Caco-2 (cell line): ENCODE measurements around the gene PPP2R3B. TPM values are rescaled to one million over a fixed set of nuclear protein-coding genes. Genes with fewer than 3 reads are reported as not detected.

ENCODE experiments used
- BruUV-seq: library from RNA; stranded (reverse); fragments of 400-500 nt; replicated peaks from 2 replicates; lab custom pipeline; 2021; lab: Mats Ljungman, UMichigan
- CTCF ChIA-PET: fragments of 300-600 bp; sonication (Branson Sonifier 250); formaldehyde crosslinking; loops from one replicate; lab custom pipeline; 2022; ENCODE audit warnings: antibody characterized with exemption; lab: Charles Lee
- POLR2A ChIA-PET: fragments of 300-600 bp; sonication (Branson Sonifier 250); formaldehyde crosslinking; loops from one replicate; lab custom pipeline; 2022; ENCODE audit warnings: antibody characterized with exemption; lab: Charles Lee
- DNase-seq, 2 experiments: peaks; one replicate each; pipeline versions ENCODE4 v3.0.0 to v3.0.0-alpha.2; 2020 to 2022
- H3K27me3 ChIP-seq: replicated peaks from 2 replicates; pipeline ENCODE4 v1.6.0; 2011; ENCODE audit warnings: low read length; ENCODE audit not compliant: control insufficient read depth, insufficient read depth
- H3K36me3 ChIP-seq: 2 replicates; pipeline ENCODE4 v1.5.1; 2011; ENCODE audit warnings: low read length; ENCODE audit not compliant: control insufficient read depth, insufficient read depth
- H3K4me1 ChIP-seq: fragments of 250-450 bp; sonication (Bioruptor Pico); 2 replicates; pipeline ENCODE4 v1.5.1; 2020; ENCODE audit warnings: mild to moderate bottlenecking
- H3K4me3 ChIP-seq: 2 replicates; pipeline ENCODE4 v1.5.1; 2011; ENCODE audit warnings: low read depth, mild to moderate bottlenecking, control low read depth, low read length
- H3K9me3 ChIP-seq: fragments of 250-450 bp; sonication (Bioruptor Pico); 2 replicates; pipeline ENCODE4 v1.5.1; 2020; ENCODE audit warnings: mild to moderate bottlenecking, moderate library complexity
- H3K27ac Mint-ChIP-seq: one replicate; pipeline ENCODE4 v1.8.0; 2022; ENCODE audit warnings: mixed read lengths; ENCODE audit not compliant: unreplicated experiment
- H3K27me3 Mint-ChIP-seq: one replicate; pipeline ENCODE4 v1.8.0; 2022; ENCODE audit warnings: mixed read lengths; ENCODE audit not compliant: insufficient read depth, unreplicated experiment
- H3K36me3 Mint-ChIP-seq: one replicate; pipeline ENCODE4 v1.8.0; 2022; ENCODE audit warnings: mild to moderate bottlenecking, mixed read lengths; ENCODE audit not compliant: insufficient read depth, unreplicated experiment
- H3K4me1 Mint-ChIP-seq: one replicate; pipeline ENCODE4 v1.8.0; 2022; ENCODE audit warnings: low read depth, mixed read lengths; ENCODE audit not compliant: unreplicated experiment
- H3K4me3 Mint-ChIP-seq: one replicate; pipeline ENCODE4 v1.8.0; 2022; ENCODE audit warnings: mild to moderate bottlenecking, moderate library complexity, mixed read lengths; ENCODE audit not compliant: unreplicated experiment
- H3K9me3 Mint-ChIP-seq: one replicate; pipeline ENCODE4 v1.8.0; 2022; ENCODE audit warnings: mixed read lengths; ENCODE audit not compliant: unreplicated experiment
- intact Hi-C: fragments of 100-400 bp; cut with micrococcal nuclease; formaldehyde crosslinking; loops from one replicate; pipeline ENCODE4 v1.10.0; 2022; ENCODE audit not compliant: unreplicated experiment
- total RNA-seq: library from RNA; stranded (reverse); gene quantifications from 2 replicates; pipeline ENCODE4 v1.2.3, GENCODE V29; 2022
- TF ChIP-seq, protein P1 (sequence below), 2 experiments: fragments of 200-600 bp in 1 of 2; IDR thresholded peaks; 1 replicate in 1 of 2; 2 replicates in 1 of 2; pipeline versions ENCODE4 v1.5.1 to v1.8.0; 2011 to 2022; ENCODE audit warnings: antibody characterized with exemption in 1 of 2, control low read depth in 1 of 2, inconsistent platforms in 1 of 2, low read depth in 1 of 2, low read length in 1 of 2, mild to moderate bottlenecking in 1 of 2, moderate library complexity in 1 of 2; ENCODE audit not compliant: insufficient read depth in 1 of 2, severe bottlenecking in 1 of 2, unreplicated experiment in 1 of 2

Gene PPP2R3B
- total RNA-seq, 1 experiment from 2014 or later = 71.3 TPM

DNA sequence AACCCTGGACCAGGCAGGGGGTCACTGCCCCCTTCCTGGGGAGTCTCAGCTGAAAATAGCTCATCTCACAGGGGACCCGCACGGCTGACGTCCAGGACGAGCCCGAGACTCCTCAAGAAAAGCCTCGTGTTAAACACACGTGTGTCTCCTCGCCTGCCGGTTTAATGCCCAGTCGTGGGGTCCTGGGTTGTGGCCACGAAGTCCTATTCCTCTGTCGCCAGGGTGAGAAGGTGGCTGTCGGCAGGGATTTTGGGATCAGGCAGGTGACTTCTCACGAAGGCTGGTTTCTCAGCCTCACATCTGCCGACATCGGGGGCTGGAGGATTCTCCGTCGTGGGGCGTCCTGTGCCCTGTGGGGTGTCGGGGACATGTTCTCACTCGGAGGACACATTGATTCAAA is 44.3 kb upstream of the PPP2R3B start:
- no peak overlapping the region for H3K4me3 Mint-ChIP-seq
- no peaks in the 10 kb centered on the region for H3K9me3 ChIP-seq
- H3K36me3 ChIP-seq = no peaks in the 10 kb centered on the region
- TF ChIP-seq, protein P1, sequence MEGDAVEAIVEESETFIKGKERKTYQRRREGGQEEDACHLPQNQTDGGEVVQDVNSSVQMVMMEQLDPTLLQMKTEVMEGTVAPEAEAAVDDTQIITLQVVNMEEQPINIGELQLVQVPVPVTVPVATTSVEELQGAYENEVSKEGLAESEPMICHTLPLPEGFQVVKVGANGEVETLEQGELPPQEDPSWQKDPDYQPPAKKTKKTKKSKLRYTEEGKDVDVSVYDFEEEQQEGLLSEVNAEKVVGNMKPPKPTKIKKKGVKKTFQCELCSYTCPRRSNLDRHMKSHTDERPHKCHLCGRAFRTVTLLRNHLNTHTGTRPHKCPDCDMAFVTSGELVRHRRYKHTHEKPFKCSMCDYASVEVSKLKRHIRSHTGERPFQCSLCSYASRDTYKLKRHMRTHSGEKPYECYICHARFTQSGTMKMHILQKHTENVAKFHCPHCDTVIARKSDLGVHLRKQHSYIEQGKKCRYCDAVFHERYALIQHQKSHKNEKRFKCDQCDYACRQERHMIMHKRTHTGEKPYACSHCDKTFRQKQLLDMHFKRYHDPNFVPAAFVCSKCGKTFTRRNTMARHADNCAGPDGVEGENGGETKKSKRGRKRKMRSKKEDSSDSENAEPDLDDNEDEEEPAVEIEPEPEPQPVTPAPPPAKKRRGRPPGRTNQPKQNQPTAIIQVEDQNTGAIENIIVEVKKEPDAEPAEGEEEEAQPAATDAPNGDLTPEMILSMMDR (IDR thresholded peaks at IDR 0.05; ENCODE audit: insufficient read depth in 1 of 2, low read depth in 1 of 2, low read length in 1 of 2, severe bottlenecking in 1 of 2, unreplicated experiment in 1 of 2) = no peak
- H3K27me3 Mint-ChIP-seq = peaks cover 5% of the 10 kb centered on the region
- BruUV-seq = no TSS peak
- CTCF ChIA-PET = no interaction called here
- no peaks in the 10 kb centered on the region for H3K4me1 ChIP-seq
- intact Hi-C loops = no loop called here
- H3K27ac Mint-ChIP-seq = no peak overlapping the region
- no peak for DNase-seq
- H3K4me1 Mint-ChIP-seq = peaks cover 1% of the 10 kb centered on the region
- POLR2A ChIA-PET = no interaction called here
- H3K27me3 ChIP-seq = no peaks in the 10 kb centered on the region
- H3K4me3 ChIP-seq = no peak overlapping the region
- H3K36me3 Mint-ChIP-seq = no peaks in the 10 kb centered on the region
- H3K9me3 Mint-ChIP-seq = peaks cover 3% of the 10 kb centered on the region

DNA sequence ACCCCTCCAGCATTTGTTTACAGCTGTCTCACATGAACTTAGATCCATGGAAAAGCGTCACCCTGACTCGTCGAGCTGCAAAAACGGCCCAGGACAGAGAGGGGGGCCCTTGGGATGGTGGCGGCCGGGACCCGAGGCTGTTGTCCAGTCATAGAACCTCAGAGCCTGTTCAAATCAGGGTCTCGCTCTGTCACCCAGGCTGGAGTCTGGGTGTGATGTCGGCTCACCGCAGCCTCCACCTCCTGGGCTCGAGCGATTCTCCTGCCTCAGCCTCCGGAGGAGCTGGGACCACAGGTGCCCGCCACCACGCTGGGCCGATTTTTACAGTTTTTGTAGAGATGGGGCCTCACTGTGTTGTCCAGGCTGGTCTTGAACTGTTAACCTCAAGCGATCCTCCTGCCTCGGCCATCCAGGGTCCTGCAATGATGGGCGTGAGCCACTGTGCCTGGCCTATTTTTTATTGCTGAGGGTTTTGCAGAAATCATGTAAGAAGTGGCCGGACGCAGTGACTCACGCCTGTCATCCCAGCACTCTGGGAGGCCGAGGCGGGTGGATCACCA is 42.6 kb upstream of the PPP2R3B start:
- H3K4me1 ChIP-seq = no peaks in the 10 kb centered on the region
- peaks cover 5% of the 10 kb centered on the region for H3K27me3 Mint-ChIP-seq
- no peaks in the 10 kb centered on the region for H3K36me3 Mint-ChIP-seq
- DNase-seq = no peak
- ChIA-PET POLR2A (no interaction called here), CTCF (no interaction called here)
- TF ChIP-seq, protein P1 (IDR thresholded peaks at IDR 0.05; ENCODE audit: insufficient read depth in 1 of 2, low read depth in 1 of 2, low read length in 1 of 2, severe bottlenecking in 1 of 2, unreplicated experiment in 1 of 2) = no peak
- no peak overlapping the region for H3K4me3 ChIP-seq
- H3K36me3 ChIP-seq = no peaks in the 10 kb centered on the region
- no peaks in the 10 kb centered on the region for H3K9me3 Mint-ChIP-seq
- H3K4me3 Mint-ChIP-seq = no peak overlapping the region
- no peaks in the 10 kb centered on the region for H3K27me3 ChIP-seq
- no peaks in the 10 kb centered on the region for H3K9me3 ChIP-seq
- H3K4me1 Mint-ChIP-seq = no peaks in the 10 kb centered on the region
- no TSS peak for BruUV-seq
- intact Hi-C loops = no loop called here
- no peak overlapping the region for H3K27ac Mint-ChIP-seq

DNA sequence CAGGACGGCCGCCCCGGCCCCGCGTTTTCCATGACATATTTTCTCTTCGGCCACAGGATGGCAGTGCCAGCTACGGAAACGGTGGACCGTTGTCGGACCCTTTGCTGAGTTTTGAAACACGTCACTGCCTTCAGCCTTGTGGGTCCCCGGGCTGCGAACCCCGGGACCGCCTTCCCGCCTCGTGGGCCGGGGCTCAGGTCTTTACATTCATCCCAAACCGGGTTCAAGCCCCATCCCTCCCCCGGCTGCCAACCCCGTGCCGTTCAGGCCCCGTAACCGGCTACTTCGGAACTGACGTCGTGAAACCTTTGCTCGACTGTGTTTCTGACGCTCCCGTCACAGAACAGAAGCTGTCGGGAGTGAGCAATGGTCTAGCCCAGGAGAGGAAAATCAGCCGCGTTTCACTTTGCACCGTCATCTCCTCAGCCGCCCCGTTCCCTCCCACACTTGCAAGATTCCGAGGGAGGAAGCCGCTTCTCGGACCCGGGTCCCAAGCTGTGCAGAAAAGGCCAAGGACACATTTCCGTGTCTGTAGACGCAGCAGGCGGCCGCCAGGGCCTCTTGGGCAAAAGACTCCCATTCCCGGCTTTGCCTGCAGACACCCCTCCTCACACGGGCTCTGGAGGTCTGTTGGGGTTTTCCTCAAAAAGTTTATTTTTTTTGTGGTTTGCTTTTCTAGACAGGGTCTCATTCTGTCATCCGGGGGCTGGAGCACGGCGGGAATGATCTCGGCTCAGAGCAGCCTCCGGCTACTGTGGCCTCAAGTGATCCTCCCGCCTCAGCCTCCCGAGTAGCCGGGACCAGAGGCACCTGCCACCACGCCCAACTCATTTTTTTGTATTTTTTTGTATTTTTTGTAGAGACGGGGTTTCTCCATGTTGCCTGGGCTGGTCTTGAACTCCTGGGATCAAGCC is 41.4 kb upstream of the PPP2R3B start:
- no peak overlapping the region for H3K4me3 Mint-ChIP-seq

More for the DNA sequence above, 41.4 kb upstream of the PPP2R3B start:
- H3K27ac Mint-ChIP-seq = no peak overlapping the region
- no peaks in the 10 kb centered on the region for H3K36me3 Mint-ChIP-seq
- POLR2A ChIA-PET = no interaction called here
- Histone ChIP-seq H3K36me3 (no peaks in the 10 kb centered on the region), H3K9me3 (no peaks in the 10 kb centered on the region), H3K4me3 (no peak overlapping the region), H3K27me3 (no peaks in the 10 kb centered on the region), H3K4me1 (no peaks in the 10 kb centered on the region)
- H3K27me3 Mint-ChIP-seq = peaks cover 5% of the 10 kb centered on the region
- H3K4me1 Mint-ChIP-seq = no peaks in the 10 kb centered on the region
- CTCF ChIA-PET = no interaction called here
- TF ChIP-seq, protein P1 (IDR thresholded peaks at IDR 0.05; ENCODE audit: insufficient read depth in 1 of 2, low read depth in 1 of 2, low read length in 1 of 2, severe bottlenecking in 1 of 2, unreplicated experiment in 1 of 2) = no peak
- no peaks in the 10 kb centered on the region for H3K9me3 Mint-ChIP-seq
- BruUV-seq = no TSS peak
- intact Hi-C loops = no loop called here
- DNase-seq = peak in 1 of 2 experiments; percentile 15
